Activated T-helper 1 cell treated with anti-CD3 and anti-CD28 coated beads, Interleukin-12 subunit alpha, Interleukin-12 subunit beta, Interleukin-2, Interleukin-4 antibody, amounts not matched to agents 30 ng/mL and 10 ng/mL and 1 ng/mL, durations not matched to agents 14 hours and 24 hours and 36 hours (primary cell): Measurements from ENCODE around the gene FXYD6. TPM values are rescaled to one million over a fixed set of nuclear protein-coding genes. Genes with fewer than 3 reads are reported as not detected.
"Not testable (repeated sequence)": the region's sequence is repeated elsewhere in the genome, so short reads cannot be mapped to it uniquely, and the experiment has no call there.

Experiments used
- DNase-seq: peaks from one replicate; pipeline ENCODE4 v3.0.0; 2021; ENCODE audit warnings: low spot score
- H3K27ac Mint-ChIP-seq: one replicate; pipeline ENCODE4 v1.8.0; 2021; ENCODE audit warnings: mild to moderate bottlenecking, mixed read lengths
- H3K27me3 Mint-ChIP-seq: one replicate; pipeline ENCODE4 v1.8.0; 2022; ENCODE audit warnings: mild to moderate bottlenecking, moderate library complexity, mixed read lengths; ENCODE audit not compliant: insufficient read depth
- H3K36me3 Mint-ChIP-seq: one replicate; pipeline ENCODE4 v1.8.0; 2021; ENCODE audit warnings: low read depth, mixed read lengths
- H3K4me1 Mint-ChIP-seq: one replicate; pipeline ENCODE4 v1.8.0; 2021; ENCODE audit warnings: low read depth, mixed read lengths
- H3K4me3 Mint-ChIP-seq: one replicate; pipeline ENCODE4 v1.8.0; 2021; ENCODE audit warnings: mild to moderate bottlenecking, moderate library complexity, mixed read lengths
- H3K9me3 Mint-ChIP-seq: one replicate; pipeline ENCODE4 v1.8.0; 2021; ENCODE audit warnings: mixed read lengths
- intact Hi-C: fragments of 100-400 bp; cut with micrococcal nuclease; formaldehyde crosslinking; loops from one replicate; pipeline ENCODE4 v1.15.1; 2024
- total RNA-seq: library from RNA; stranded (reverse); gene quantifications from 2 replicates; pipeline ENCODE4 v1.2.3, GENCODE V29; 2022

Gene FXYD6
- total RNA-seq = not detected in 2 replicates

- intact Hi-C loops = no loop called here
- peaks cover 23% of the 10 kb centered on the region for H3K4me1 Mint-ChIP-seq
- no peaks in the 10 kb centered on the region for H3K9me3 Mint-ChIP-seq
- DNase-seq = no peak
- H3K27ac Mint-ChIP-seq = no peak within 1 kb of the TSS
- H3K36me3 Mint-ChIP-seq = no peaks in the 10 kb centered on the region
- peaks cover 71% of the 10 kb centered on the region for H3K27me3 Mint-ChIP-seq
- H3K4me3 Mint-ChIP-seq = peak within 1 kb of the TSS; percentile 81
Observed at GRCh38 chr11:117876341-117877119, at the start of gene FXYD6. Gene FXYD6, minus strand, starts transcription at chr11:117876658. Its CDS starts 33,882 bp downstream, at chr11:117842776.

GRCh38 chr11:117926166-117926565 lies 49.7 kb upstream of the FXYD6 start:
- H3K9me3 Mint-ChIP-seq, H3K4me3 Mint-ChIP-seq, H3K36me3 Mint-ChIP-seq, H3K27ac Mint-ChIP-seq, DNase-seq, H3K27me3 Mint-ChIP-seq, intact Hi-C loops: not testable (repeated sequence)
- peaks cover 31% of the 10 kb centered on the region for H3K4me1 Mint-ChIP-seq

- H3K27ac Mint-ChIP-seq = no peak overlapping the region
- no peak overlapping the region for H3K4me3 Mint-ChIP-seq
- no peaks in the 10 kb centered on the region for H3K36me3 Mint-ChIP-seq
- intact Hi-C loops = no loop called here
- peaks cover 23% of the 10 kb centered on the region for H3K4me1 Mint-ChIP-seq
- peaks cover 9% of the 10 kb centered on the region for H3K27me3 Mint-ChIP-seq
- DNase-seq = no peak
- no peaks in the 10 kb centered on the region for H3K9me3 Mint-ChIP-seq
Observed at GRCh38 chr11:117925198-117925925, 48.9 kb upstream of the FXYD6 start.

GRCh38 chr11:117924631-117925170 lies 48.2 kb upstream of the FXYD6 start:
- Mint-ChIP-seq H3K36me3 (no peaks in the 10 kb centered on the region), H3K4me3 (no peak overlapping the region), H3K9me3 (no peaks in the 10 kb centered on the region), H3K27me3 (peaks cover 9% of the 10 kb centered on the region), H3K27ac (no peak overlapping the region), H3K4me1 (peaks cover 20% of the 10 kb centered on the region)
- DNase-seq = no peak
- intact Hi-C loops = no loop called here

GRCh38 chr11:117923773-117924172 lies 47.3 kb upstream of the FXYD6 start:
- Mint-ChIP-seq H3K27me3 (peaks cover 9% of the 10 kb centered on the region), H3K27ac (no peak overlapping the region), H3K4me3 (no peak overlapping the region), H3K4me1 (peaks cover 21% of the 10 kb centered on the region), H3K36me3 (no peaks in the 10 kb centered on the region), H3K9me3 (no peaks in the 10 kb centered on the region)
- no peak for DNase-seq
- intact Hi-C loops = no loop called here

GRCh38 chr11:117923275-117923674 lies 46.8 kb upstream of the FXYD6 start:
- Mint-ChIP-seq H3K4me3 (no peak overlapping the region), H3K9me3 (no peaks in the 10 kb centered on the region), H3K27ac (no peak overlapping the region), H3K4me1 (peaks cover 16% of the 10 kb centered on the region), H3K27me3 (peaks cover 6% of the 10 kb centered on the region), H3K36me3 (no peaks in the 10 kb centered on the region)
- intact Hi-C loops = no loop called here
- no peak for DNase-seq

- Mint-ChIP-seq H3K4me1 (peaks cover 11% of the 10 kb centered on the region), H3K36me3 (no peaks in the 10 kb centered on the region), H3K27ac (no peak overlapping the region), H3K4me3 (no peak overlapping the region), H3K9me3 (no peaks in the 10 kb centered on the region), H3K27me3 (peaks cover 4% of the 10 kb centered on the region)
- intact Hi-C loops = no loop called here
- DNase-seq = no peak
Observed at GRCh38 chr11:117921893-117922292, 45.4 kb upstream of the FXYD6 start.

- DNase-seq = no peak
- no peak overlapping the region for H3K27ac Mint-ChIP-seq
- peaks cover 4% of the 10 kb centered on the region for H3K27me3 Mint-ChIP-seq
- no peaks in the 10 kb centered on the region for H3K9me3 Mint-ChIP-seq
- peaks cover 11% of the 10 kb centered on the region for H3K4me1 Mint-ChIP-seq
- intact Hi-C loops = no loop called here
- no peaks in the 10 kb centered on the region for H3K36me3 Mint-ChIP-seq
- no peak overlapping the region for H3K4me3 Mint-ChIP-seq
Observed at GRCh38 chr11:117921456-117921855, 45.0 kb upstream of the FXYD6 start.

GRCh38 chr11:117919781-117920221 lies 43.3 kb upstream of the FXYD6 start:
- H3K27ac Mint-ChIP-seq = peak overlapping the region; percentile 1
- H3K4me1 Mint-ChIP-seq = peaks cover 11% of the 10 kb centered on the region
- no peak for DNase-seq
- H3K9me3 Mint-ChIP-seq = no peaks in the 10 kb centered on the region
- intact Hi-C loops = no loop called here
- H3K27me3 Mint-ChIP-seq = peaks cover 6% of the 10 kb centered on the region
- H3K36me3 Mint-ChIP-seq = no peaks in the 10 kb centered on the region
- no peak overlapping the region for H3K4me3 Mint-ChIP-seq

GRCh38 chr11:117919341-117919740 lies 42.9 kb upstream of the FXYD6 start:
- intact Hi-C loops = no loop called here
- Mint-ChIP-seq H3K27me3 (peaks cover 9% of the 10 kb centered on the region), H3K4me1 (peaks cover 11% of the 10 kb centered on the region), H3K9me3 (no peaks in the 10 kb centered on the region), H3K27ac (peak overlapping the region; percentile 1), H3K4me3 (no peak overlapping the region), H3K36me3 (no peaks in the 10 kb centered on the region)
- DNase-seq = no peak

- H3K27ac Mint-ChIP-seq = no peak overlapping the region
- H3K36me3 Mint-ChIP-seq = no peaks in the 10 kb centered on the region
- intact Hi-C loops = no loop called here
- H3K9me3 Mint-ChIP-seq = no peaks in the 10 kb centered on the region
- no peak for DNase-seq
- H3K4me1 Mint-ChIP-seq = peaks cover 11% of the 10 kb centered on the region
- peaks cover 13% of the 10 kb centered on the region for H3K27me3 Mint-ChIP-seq
- no peak overlapping the region for H3K4me3 Mint-ChIP-seq
Observed at GRCh38 chr11:117918366-117919255, 42.2 kb upstream of the FXYD6 start.

GRCh38 chr11:117917591-117918151 lies 41.2 kb upstream of the FXYD6 start:
- intact Hi-C loops = no loop called here
- H3K9me3 Mint-ChIP-seq = no peaks in the 10 kb centered on the region
- H3K4me1 Mint-ChIP-seq = peaks cover 11% of the 10 kb centered on the region
- peaks cover 16% of the 10 kb centered on the region for H3K27me3 Mint-ChIP-seq
- no peak for DNase-seq
- H3K27ac Mint-ChIP-seq = no peak overlapping the region
- no peaks in the 10 kb centered on the region for H3K36me3 Mint-ChIP-seq
- H3K4me3 Mint-ChIP-seq = no peak overlapping the region
